SK-N-SH treated with all-trans-retinoic acid at 6 μM for 48 hours (cell line): Measurements from ENCODE around the gene RBM38.

ENCODE experiments used
- ATAC-seq: fragments of 200-7000 bp; cut with Tn5 transposase; 3 replicates; pipeline ENCODE4 v1.9.1; 2020; ENCODE audit warnings: mild to moderate bottlenecking, moderate library complexity
- ARNTL ChIP-seq: fragments of 450-650 bp; formaldehyde crosslinking; IDR thresholded peaks from 2 replicates; pipeline ENCODE4 v1.5.0; 2020; ENCODE audit warnings: low read depth, mild to moderate bottlenecking, moderate library complexity, borderline replicate concordance
- BACH2 ChIP-seq: fragments of 250-450 bp; sonication (Bioruptor Pico); IDR thresholded peaks from 2 replicates; pipeline ENCODE4 v1.9.0; 2021; ENCODE audit warnings: mild to moderate bottlenecking, borderline replicate concordance
- CSDC2 ChIP-seq: fragments of 250-450 bp; sonication (Bioruptor Pico); IDR thresholded peaks from 2 replicates; pipeline ENCODE4 v1.5.0; 2020; ENCODE audit warnings: mild to moderate bottlenecking, moderate library complexity
- ESRRG ChIP-seq: fragments of 250-450 bp; sonication (Bioruptor Pico); IDR thresholded peaks from 2 replicates; pipeline ENCODE4 v1.6.1; 2021; ENCODE audit warnings: mild to moderate bottlenecking
- GLIS3 ChIP-seq: fragments of 250-450 bp; sonication (Bioruptor Pico); IDR thresholded peaks from 2 replicates; pipeline ENCODE4 v1.5.0; 2020; ENCODE audit warnings: mild to moderate bottlenecking, moderate library complexity
- ISL1 ChIP-seq: fragments of 250-450 bp; sonication (Bioruptor Pico); IDR thresholded peaks from 2 replicates; pipeline ENCODE4 v2.1.2; 2022; ENCODE audit warnings: mild to moderate bottlenecking, moderate library complexity
- OSR1 ChIP-seq: fragments of 250-450 bp; sonication (Bioruptor Pico); IDR thresholded peaks from 2 replicates; pipeline ENCODE4 v1.8.0; 2022; ENCODE audit warnings: moderate library complexity, mild to moderate bottlenecking, inconsistent platforms
- POU6F1 ChIP-seq: fragments of 250-450 bp; sonication (Bioruptor Pico); IDR thresholded peaks from 2 replicates; pipeline ENCODE4 v1.8.0; 2021; ENCODE audit warnings: low read depth, mild to moderate bottlenecking, moderate library complexity, borderline replicate concordance
- PPARA ChIP-seq: fragments of 250-450 bp; sonication (Bioruptor Pico); IDR thresholded peaks from 2 replicates; pipeline ENCODE4 v1.5.0; 2020; ENCODE audit warnings: mild to moderate bottlenecking, borderline replicate concordance
- RARB ChIP-seq: fragments of 250-450 bp; sonication (Bioruptor Pico); IDR thresholded peaks from 2 replicates; pipeline ENCODE4 v1.8.0; 2021; ENCODE audit warnings: mild to moderate bottlenecking, moderate library complexity
- SNAI2 ChIP-seq: fragments of 250-450 bp; sonication (Bioruptor Pico); IDR thresholded peaks from 2 replicates; pipeline ENCODE4 v1.5.0; 2020; ENCODE audit warnings: mild to moderate bottlenecking, moderate library complexity
- TCF4 ChIP-seq: fragments of 250-450 bp; sonication (Bioruptor Pico); IDR thresholded peaks from 2 replicates; pipeline ENCODE4 v1.8.0; 2021; ENCODE audit warnings: mild to moderate bottlenecking, moderate library complexity, borderline replicate concordance
- TOX ChIP-seq: fragments of 250-450 bp; sonication (Bioruptor Pico); IDR thresholded peaks from 2 replicates; pipeline ENCODE4 v1.8.0; 2021; ENCODE audit warnings: mild to moderate bottlenecking, moderate library complexity, borderline replicate concordance
- ZFP3 ChIP-seq: fragments of 250-450 bp; sonication (Bioruptor Pico); IDR thresholded peaks from 2 replicates; pipeline ENCODE4 v1.5.0; 2020; ENCODE audit warnings: mild to moderate bottlenecking, moderate library complexity
- ZFP30 ChIP-seq: fragments of 450-650 bp; formaldehyde crosslinking; IDR thresholded peaks from 2 replicates; pipeline ENCODE4 v1.5.0; 2022; ENCODE audit warnings: mild to moderate bottlenecking, moderate library complexity
- ZNF565 ChIP-seq: fragments of 450-650 bp; formaldehyde crosslinking; conservative IDR thresholded peaks from 2 replicates; pipeline ENCODE4 v1.5.0; 2020; ENCODE audit warnings: low read depth, mild to moderate bottlenecking, moderate library complexity
- TF ChIP-seq, protein P1 (sequence below): fragments of 250-450 bp; sonication (Bioruptor Pico); IDR thresholded peaks from 2 replicates; pipeline ENCODE4 v1.5.1; 2020; ENCODE audit warnings: low read depth, mild to moderate bottlenecking, moderate library complexity
- TF ChIP-seq, protein P2 (sequence below): fragments of 250-450 bp; sonication (Bioruptor Pico); IDR thresholded peaks from 2 replicates; pipeline ENCODE4 v1.8.0; 2020; ENCODE audit warnings: mild to moderate bottlenecking, moderate library complexity, borderline replicate concordance

Gene RBM38

DNA sequence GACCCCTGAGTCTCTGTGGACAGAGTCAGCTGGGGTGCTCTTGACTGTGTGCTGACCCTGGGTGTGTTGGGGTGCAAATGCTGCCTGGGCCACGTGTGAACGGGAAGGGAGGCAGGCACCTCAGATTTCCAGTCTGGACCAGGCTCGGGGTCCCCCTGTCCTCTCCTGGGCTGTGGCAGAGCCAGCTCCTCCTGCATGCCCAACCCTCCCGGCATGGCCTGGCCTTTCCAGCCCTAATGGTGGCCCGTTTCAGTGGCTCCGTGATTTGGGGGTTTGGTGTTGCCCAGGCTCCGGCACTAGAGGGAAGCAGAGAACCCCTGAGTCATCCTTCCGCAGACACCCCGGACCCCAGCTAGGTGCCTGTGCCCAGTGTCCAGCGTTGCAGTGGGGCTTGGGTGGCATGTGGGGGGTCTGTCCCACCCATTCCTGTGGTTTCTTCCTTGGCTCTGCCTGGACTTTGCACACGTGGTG, 9.1 kb downstream of the RBM38 start:
- ATAC-seq: no peak
- TF ChIP-seq ARNTL (CRISPR knock-in tag) (no peak), ISL1 (no peak), CSDC2 (CRISPR knock-in tag) (no peak), TOX (CRISPR knock-in tag) (no peak), ZFP3 (CRISPR knock-in tag) (no peak), PPARA (CRISPR knock-in tag) (no peak), RARB (CRISPR knock-in tag) (no peak)
- TF ChIP-seq, protein P1, sequence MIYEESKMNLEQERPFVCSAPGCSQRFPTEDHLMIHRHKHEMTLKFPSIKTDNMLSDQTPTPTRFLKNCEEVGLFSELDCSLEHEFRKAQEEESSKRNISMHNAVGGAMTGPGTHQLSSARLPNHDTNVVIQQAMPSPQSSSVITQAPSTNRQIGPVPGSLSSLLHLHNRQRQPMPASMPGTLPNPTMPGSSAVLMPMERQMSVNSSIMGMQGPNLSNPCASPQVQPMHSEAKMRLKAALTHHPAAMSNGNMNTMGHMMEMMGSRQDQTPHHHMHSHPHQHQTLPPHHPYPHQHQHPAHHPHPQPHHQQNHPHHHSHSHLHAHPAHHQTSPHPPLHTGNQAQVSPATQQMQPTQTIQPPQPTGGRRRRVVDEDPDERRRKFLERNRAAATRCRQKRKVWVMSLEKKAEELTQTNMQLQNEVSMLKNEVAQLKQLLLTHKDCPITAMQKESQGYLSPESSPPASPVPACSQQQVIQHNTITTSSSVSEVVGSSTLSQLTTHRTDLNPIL (CRISPR knock-in tag): no peak
- TF ChIP-seq, protein P2, sequence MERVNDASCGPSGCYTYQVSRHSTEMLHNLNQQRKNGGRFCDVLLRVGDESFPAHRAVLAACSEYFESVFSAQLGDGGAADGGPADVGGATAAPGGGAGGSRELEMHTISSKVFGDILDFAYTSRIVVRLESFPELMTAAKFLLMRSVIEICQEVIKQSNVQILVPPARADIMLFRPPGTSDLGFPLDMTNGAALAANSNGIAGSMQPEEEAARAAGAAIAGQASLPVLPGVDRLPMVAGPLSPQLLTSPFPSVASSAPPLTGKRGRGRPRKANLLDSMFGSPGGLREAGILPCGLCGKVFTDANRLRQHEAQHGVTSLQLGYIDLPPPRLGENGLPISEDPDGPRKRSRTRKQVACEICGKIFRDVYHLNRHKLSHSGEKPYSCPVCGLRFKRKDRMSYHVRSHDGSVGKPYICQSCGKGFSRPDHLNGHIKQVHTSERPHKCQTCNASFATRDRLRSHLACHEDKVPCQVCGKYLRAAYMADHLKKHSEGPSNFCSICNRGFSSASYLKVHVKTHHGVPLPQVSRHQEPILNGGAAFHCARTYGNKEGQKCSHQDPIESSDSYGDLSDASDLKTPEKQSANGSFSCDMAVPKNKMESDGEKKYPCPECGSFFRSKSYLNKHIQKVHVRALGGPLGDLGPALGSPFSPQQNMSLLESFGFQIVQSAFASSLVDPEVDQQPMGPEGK: no peak

DNA sequence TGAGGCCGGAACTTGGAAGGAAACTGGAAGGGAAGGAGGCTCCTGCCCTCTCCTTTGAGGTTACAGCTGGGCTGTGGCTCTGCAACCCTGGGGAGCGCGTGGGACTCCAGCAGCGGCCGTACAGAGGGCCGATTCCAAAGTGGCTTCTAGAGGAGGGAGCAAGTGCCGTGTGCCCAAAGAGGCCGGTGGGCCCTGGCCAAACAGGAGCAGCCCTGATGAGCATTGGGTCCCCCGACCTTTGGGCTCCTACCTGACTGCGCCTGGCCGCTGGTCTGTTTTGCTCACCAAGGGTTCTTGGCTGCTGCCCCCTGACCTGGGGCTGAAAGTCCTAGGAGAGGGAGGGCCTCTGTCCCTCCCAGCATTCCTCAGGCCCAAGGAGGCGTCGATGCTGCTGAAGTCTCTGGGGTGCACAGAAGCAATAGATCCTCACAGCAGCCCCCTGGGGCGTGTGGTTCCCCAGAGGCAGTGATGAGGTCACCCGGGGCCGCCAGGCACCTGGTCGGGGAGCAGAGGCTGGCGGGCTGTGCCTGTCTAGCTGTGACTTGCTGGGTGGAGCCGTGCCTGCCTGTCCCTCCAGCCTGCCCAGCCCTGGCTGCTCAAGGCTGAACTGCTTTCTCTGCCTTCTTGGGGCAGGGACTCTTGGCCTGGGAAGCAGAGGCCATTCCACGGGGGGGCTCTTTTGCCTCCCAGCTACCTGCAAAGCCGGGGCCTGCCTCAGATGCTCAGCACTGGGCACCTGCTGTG, 9.8 kb downstream of the RBM38 start:
- TF ChIP-seq SNAI2 (CRISPR knock-in tag) (no peak), ARNTL (CRISPR knock-in tag) (no peak), ESRRG (CRISPR knock-in tag) (no peak), ISL1 (no peak), OSR1 (no peak), GLIS3 (CRISPR knock-in tag) (no peak), PPARA (CRISPR knock-in tag) (no peak), BACH2 (no peak), RARB (CRISPR knock-in tag) (no peak), ZNF565 (CRISPR knock-in tag) (no peak), TCF4 (no peak)
- ATAC-seq: no peak

- no peak for ATAC-seq
- TF ChIP-seq, protein P1 (CRISPR knock-in tag): no peak
- TF ChIP-seq POU6F1 (CRISPR knock-in tag) (no peak), OSR1 (no peak), BACH2 (no peak), ESRRG (CRISPR knock-in tag) (no peak), ZFP30 (CRISPR knock-in tag) (no peak), TCF4 (no peak), TOX (CRISPR knock-in tag) (no peak)
- TF ChIP-seq, protein P2: no peak
Observed at GRCh38 chr20:57401565-57401918, 10.3 kb downstream of the RBM38 start.
